NT2/D1 (cell line): Measurements from ENCODE around the gene SERPINA3.
"Not testable (repeated sequence)": the region's sequence is repeated elsewhere in the genome, so short reads cannot be mapped to it uniquely, and the experiment has no call there.

ENCODE experiments used
- DNase-seq: peaks from one replicate; pipeline ENCODE4 v3.0.0-alpha.2; 2011; ENCODE audit warnings: low read depth, low spot score
- H3K27me3 ChIP-seq: 2 replicates; pipeline ENCODE4 v1.6.0; 2011; ENCODE audit warnings: mild to moderate bottlenecking; ENCODE audit not compliant: insufficient read length, insufficient read depth
- H3K36me3 ChIP-seq: 2 replicates; pipeline ENCODE4 v1.6.1; 2011; ENCODE audit warnings: mild to moderate bottlenecking, low read length, mixed read lengths; ENCODE audit not compliant: insufficient read depth, insufficient read length
- H3K4me1 ChIP-seq: 2 replicates; pipeline ENCODE4 v1.5.1; 2011; ENCODE audit not compliant: insufficient read depth, insufficient read length
- H3K4me3 ChIP-seq: 2 replicates; pipeline ENCODE4 v1.5.1; 2011; ENCODE audit warnings: low read depth; ENCODE audit not compliant: insufficient read length
- H3K9ac ChIP-seq: 2 replicates; pipeline ENCODE4 v1.6.0; 2011; ENCODE audit warnings: low read depth; ENCODE audit not compliant: insufficient read length
- H3K9me3 ChIP-seq: 2 replicates; pipeline ENCODE4 v1.5.1; 2011; ENCODE audit warnings: mild to moderate bottlenecking, low read length; ENCODE audit not compliant: insufficient read depth
- SUZ12 ChIP-seq: IDR thresholded peaks from 2 replicates; pipeline ENCODE4 v1.6.1; 2011; ENCODE audit not compliant: insufficient read length, insufficient read depth; ENCODE audit errors: extremely low read depth
- YY1 ChIP-seq: IDR thresholded peaks from 2 replicates; pipeline ENCODE4 v1.6.1; 2011; ENCODE audit not compliant: insufficient read length, insufficient read depth
- ZNF274 ChIP-seq: IDR thresholded peaks from 2 replicates; pipeline ENCODE4 v1.6.1; 2011; ENCODE audit warnings: mild to moderate bottlenecking, low read depth, low read length

The SERPINA3 gene

GRCh38 chr14:94601884-94602391, 10.3 kb upstream of the SERPINA3 start:
- no peak for TF ChIP-seq SUZ12
- TF ChIP-seq YY1 = no peak
- no peak for TF ChIP-seq ZNF274
- no peak for DNase-seq
- Histone ChIP-seq H3K27me3 (no peaks in the 10 kb centered on the region), H3K4me3 (no peak overlapping the region), H3K9me3 (0 out of 2 replicates have a peak, but pooled peaks cover 5% of the 10 kb centered on the region), H3K9ac (no peak overlapping the region), H3K36me3 (no peaks in the 10 kb centered on the region), H3K4me1 (peaks cover 10% of the 10 kb centered on the region)

GRCh38 chr14:94602722-94603121, 9.5 kb upstream of the SERPINA3 start:
- TF ChIP-seq YY1 (no peak), SUZ12 (no peak), ZNF274 (no peak)
- no peak overlapping the region for H3K9ac ChIP-seq

GRCh38 chr14:94605361-94605760, 6.8 kb upstream of the SERPINA3 start:
- Histone ChIP-seq H3K4me1 (no peaks in the 10 kb centered on the region), H3K9me3 (0 out of 2 replicates have a peak, but pooled peaks cover 3% of the 10 kb centered on the region), H3K9ac (no peak overlapping the region), H3K36me3 (no peaks in the 10 kb centered on the region), H3K4me3 (no peak overlapping the region), H3K27me3 (no peaks in the 10 kb centered on the region)
- no peak for DNase-seq
- TF ChIP-seq ZNF274 = no peak
- TF ChIP-seq YY1 = no peak
- no peak for TF ChIP-seq SUZ12

More at GRCh38 chr14:94602722-94603121, 9.5 kb upstream of the SERPINA3 start:
- H3K27me3 ChIP-seq = no peaks in the 10 kb centered on the region
- 0 out of 2 replicates have a peak, but pooled peaks cover 5% of the 10 kb centered on the region for H3K9me3 ChIP-seq
- H3K36me3 ChIP-seq = no peaks in the 10 kb centered on the region
- H3K4me3 ChIP-seq = no peak overlapping the region
- H3K4me1 ChIP-seq = peaks cover 10% of the 10 kb centered on the region
- DNase-seq = no peak

- H3K36me3 ChIP-seq, H3K4me3 ChIP-seq, H3K4me1 ChIP-seq, DNase-seq, H3K27me3 ChIP-seq, H3K9me3 ChIP-seq, H3K9ac ChIP-seq: not testable (repeated sequence)
Measured at GRCh38 chr14:94608966-94609365, 3.2 kb upstream of the SERPINA3 start.

GRCh38 chr14:94611179-94611578, 1.0 kb upstream of the SERPINA3 start:
- Histone ChIP-seq H3K4me1 (peaks cover 2% of the 10 kb centered on the region), H3K36me3 (no peaks in the 10 kb centered on the region)
- TF ChIP-seq SUZ12 (no peak), YY1 (no peak), ZNF274 (no peak)

GRCh38 chr14:94612580-94613554, 676 bp downstream of the SERPINA3 start:
- no peaks in the 10 kb centered on the region for H3K27me3 ChIP-seq
- no peak overlapping the region for H3K4me3 ChIP-seq
- H3K9me3 ChIP-seq = peaks cover 10% of the 10 kb centered on the region
- H3K9ac ChIP-seq = no peak overlapping the region
- no peaks in the 10 kb centered on the region for H3K36me3 ChIP-seq
- no peak for TF ChIP-seq YY1
- no peak for TF ChIP-seq ZNF274
- TF ChIP-seq SUZ12 = no peak
- H3K4me1 ChIP-seq = peaks cover 2% of the 10 kb centered on the region
- DNase-seq = no peak

More at GRCh38 chr14:94611179-94611578, 1.0 kb upstream of the SERPINA3 start:
- no peak for DNase-seq
- Histone ChIP-seq H3K4me3 (no peak overlapping the region), H3K9ac (no peak overlapping the region), H3K27me3 (no peaks in the 10 kb centered on the region), H3K9me3 (no peaks in the 10 kb centered on the region)
